Measurements from ENCODE around the gene CDH26. TPM values are rescaled to one million over a fixed set of nuclear protein-coding genes. Genes with fewer than 3 reads are reported as not detected.

The CDH26 gene
- total and polyA plus RNA-seq, 12 donors = 0.27 to 2.9 (median 0.84) TPM; not detected in 1

DNA sequence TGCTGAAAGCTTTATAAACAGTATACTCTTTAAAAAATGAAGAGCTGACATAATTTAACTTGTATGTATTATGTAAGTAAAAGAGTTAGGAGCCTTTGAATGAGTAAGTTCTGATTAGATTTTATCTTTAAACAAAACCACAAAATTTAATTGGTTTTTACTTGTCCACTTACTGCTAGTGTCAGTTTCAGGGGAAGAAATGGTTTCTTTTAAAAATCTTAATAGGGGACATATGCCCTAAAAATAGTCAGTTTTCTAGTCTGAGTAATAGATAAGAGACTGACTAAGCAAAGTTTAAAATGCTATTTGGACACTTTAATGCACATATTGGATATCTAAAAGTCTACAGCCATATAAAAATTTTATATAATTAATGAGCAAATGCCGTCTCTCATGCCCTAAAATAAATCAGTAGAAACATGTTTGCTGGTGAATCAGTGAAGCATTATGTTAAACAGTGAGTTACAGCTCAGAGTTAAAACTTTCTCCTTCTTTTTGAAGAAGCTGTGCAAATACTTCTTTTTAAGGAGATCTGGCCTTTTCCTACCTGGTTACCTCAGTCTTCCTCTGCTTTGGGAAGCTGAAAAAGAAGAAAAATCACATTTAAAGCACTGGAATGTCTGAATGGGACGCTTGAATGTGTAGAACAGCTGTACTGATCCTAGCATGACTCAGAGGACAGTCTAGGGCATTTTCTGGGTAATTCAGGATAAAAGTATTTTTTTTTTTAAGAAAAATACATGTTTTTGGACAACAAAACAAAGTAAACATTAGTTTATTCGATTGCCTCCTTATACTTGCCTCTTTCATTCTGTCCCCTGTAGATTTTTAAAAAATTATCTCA is 55.3 kb downstream of the CDH26 start:
- no peak for DNase-seq
- no peaks in the 10 kb centered on the region for H3K4me1 ChIP-seq (replicated peaks in 1 of 2)
- H3K27me3 ChIP-seq = no peaks in the 10 kb centered on the region
- intact Hi-C loops (cut with DNase I) = no loop called here
- H3K36me3 ChIP-seq (replicated peaks in 1 of 2) = no peaks in the 10 kb centered on the region
- TF ChIP-seq, protein P1, sequence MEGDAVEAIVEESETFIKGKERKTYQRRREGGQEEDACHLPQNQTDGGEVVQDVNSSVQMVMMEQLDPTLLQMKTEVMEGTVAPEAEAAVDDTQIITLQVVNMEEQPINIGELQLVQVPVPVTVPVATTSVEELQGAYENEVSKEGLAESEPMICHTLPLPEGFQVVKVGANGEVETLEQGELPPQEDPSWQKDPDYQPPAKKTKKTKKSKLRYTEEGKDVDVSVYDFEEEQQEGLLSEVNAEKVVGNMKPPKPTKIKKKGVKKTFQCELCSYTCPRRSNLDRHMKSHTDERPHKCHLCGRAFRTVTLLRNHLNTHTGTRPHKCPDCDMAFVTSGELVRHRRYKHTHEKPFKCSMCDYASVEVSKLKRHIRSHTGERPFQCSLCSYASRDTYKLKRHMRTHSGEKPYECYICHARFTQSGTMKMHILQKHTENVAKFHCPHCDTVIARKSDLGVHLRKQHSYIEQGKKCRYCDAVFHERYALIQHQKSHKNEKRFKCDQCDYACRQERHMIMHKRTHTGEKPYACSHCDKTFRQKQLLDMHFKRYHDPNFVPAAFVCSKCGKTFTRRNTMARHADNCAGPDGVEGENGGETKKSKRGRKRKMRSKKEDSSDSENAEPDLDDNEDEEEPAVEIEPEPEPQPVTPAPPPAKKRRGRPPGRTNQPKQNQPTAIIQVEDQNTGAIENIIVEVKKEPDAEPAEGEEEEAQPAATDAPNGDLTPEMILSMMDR (IDR thresholded peaks at IDR 0.05) = no peak
- no peak for TF ChIP-seq POLR2A (IDR thresholded peaks at IDR 0.05)
- H3K9me3 ChIP-seq (replicated peaks in 1 of 3) = peaks cover 0 to 11% (median 0%) of the 10 kb centered on the region in 3 donors
- 52 to 68% (median 66%) methylated on average over 3 of the region's 3 CpGs for whole genome bisulfite sequencing, 4 donors
- no peak overlapping the region for H3K27ac ChIP-seq
- no peak overlapping the region for H3K4me3 ChIP-seq

DNA sequence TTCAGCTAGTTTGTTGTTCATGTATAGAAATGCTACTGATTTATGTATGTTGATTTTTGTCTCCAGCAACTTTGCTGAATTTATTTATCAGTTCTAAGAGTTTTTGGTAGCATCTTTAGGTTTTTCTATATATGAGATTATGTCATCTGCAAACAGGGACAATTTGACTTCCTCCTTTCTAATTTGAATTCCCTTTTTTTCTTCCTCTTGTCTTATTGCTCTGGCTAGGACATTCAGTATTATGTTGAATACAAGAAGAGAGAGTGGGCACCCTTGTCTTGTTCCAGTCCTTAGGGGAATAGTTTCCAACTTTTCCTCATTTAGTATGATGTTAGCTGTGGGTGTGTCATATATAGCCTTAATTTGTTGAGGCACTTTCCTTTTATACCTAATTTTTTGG is 58.2 kb downstream of the CDH26 start:
- Histone ChIP-seq H3K4me1 (replicated peaks in 1 of 2) (no peaks in the 10 kb centered on the region), H3K4me3 (no peak overlapping the region), H3K27ac (no peak overlapping the region), H3K27me3 (no peaks in the 10 kb centered on the region), H3K36me3 (replicated peaks in 1 of 2) (no peaks in the 10 kb centered on the region), H3K9me3 (replicated peaks in 1 of 3) (peaks cover 0 to 11% (median 0%) of the 10 kb centered on the region in 3 donors)
- DNase-seq = no peak
- TF ChIP-seq, protein P1 (IDR thresholded peaks at IDR 0.05) = no peak
- TF ChIP-seq POLR2A (IDR thresholded peaks at IDR 0.05) = no peak
- intact Hi-C loops (cut with DNase I) = no loop called here

DNA sequence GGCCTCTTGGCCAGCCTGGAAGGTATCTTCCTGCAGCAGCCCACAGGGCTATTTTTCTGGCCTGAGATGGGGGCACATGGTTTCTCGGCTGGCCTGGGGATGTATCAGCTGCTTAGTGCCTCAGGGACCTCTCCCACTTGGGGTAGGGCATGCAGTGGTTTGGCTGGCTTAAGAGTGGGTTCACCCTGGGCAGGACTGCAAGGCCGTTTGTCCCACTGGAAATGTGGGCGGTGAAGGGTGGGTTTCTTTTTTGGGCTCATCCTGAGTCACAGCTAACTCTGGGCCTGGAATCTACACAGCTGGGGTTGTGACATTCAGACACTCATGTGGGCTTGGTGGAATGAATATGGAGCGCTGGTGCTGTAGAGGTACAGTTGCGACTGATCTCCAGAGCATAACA is 62.0 kb downstream of the CDH26 start:
- intact Hi-C loops (cut with DNase I) = no loop called here
- Histone ChIP-seq H3K4me1 (replicated peaks in 1 of 2) (no peaks in the 10 kb centered on the region), H3K4me3 (no peak overlapping the region), H3K36me3 (replicated peaks in 1 of 2) (no peaks in the 10 kb centered on the region), H3K27ac (no peak overlapping the region), H3K27me3 (no peaks in the 10 kb centered on the region), H3K9me3 (replicated peaks in 1 of 3) (peaks cover 0 to 10% (median 0%) of the 10 kb centered on the region in 3 donors)
- no peak for DNase-seq
- TF ChIP-seq, protein P1 (IDR thresholded peaks at IDR 0.05) = no peak
- no peak for TF ChIP-seq POLR2A (IDR thresholded peaks at IDR 0.05)
- 73 to 92% (median 83%) methylated on average over 2 to 5 of the region's 5 CpGs for WGBS, 4 donors

DNA sequence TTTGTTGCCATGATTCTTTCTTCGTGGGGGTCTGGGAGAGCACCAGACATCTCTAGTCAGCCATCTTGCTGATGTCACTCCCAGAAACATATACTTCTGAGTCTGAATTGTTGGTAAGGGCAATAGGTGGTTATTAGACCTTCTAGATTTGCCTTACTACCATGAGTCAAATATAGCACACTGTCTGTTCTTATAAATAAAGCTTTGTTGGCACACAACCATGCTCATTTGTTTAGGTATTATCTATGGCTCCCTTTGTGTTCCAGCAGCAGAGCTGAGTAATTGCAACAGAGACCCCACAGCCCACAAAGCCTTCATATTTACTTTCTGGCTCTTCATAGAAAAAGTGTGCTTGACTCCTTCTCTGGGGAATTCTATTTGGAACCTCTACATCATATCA is 62.9 kb downstream of the CDH26 start:
- TF ChIP-seq POLR2A (IDR thresholded peaks at IDR 0.05) = no peak
- TF ChIP-seq, protein P1 (IDR thresholded peaks at IDR 0.05) = no peak
- no peak overlapping the region for H3K4me3 ChIP-seq
- intact Hi-C loops (cut with DNase I) = no loop called here
- H3K27ac ChIP-seq = no peak overlapping the region
- 65 to 85% (median 70%) methylated on average over 1 of the region's 1 CpG for WGBS, 4 donors
- no peak for DNase-seq
- no peaks in the 10 kb centered on the region for H3K27me3 ChIP-seq
- no peaks in the 10 kb centered on the region for H3K36me3 ChIP-seq (replicated peaks in 1 of 2)
- H3K4me1 ChIP-seq (replicated peaks in 1 of 2) = no peaks in the 10 kb centered on the region
- peaks cover 0 to 1% (median 0%) of the 10 kb centered on the region in 3 donors for H3K9me3 ChIP-seq (replicated peaks in 1 of 3)
